Gastrocnemius medialis (tissue), 4 donors: ENCODE data around the gene PPP1R8.

Experiments used
- CTCF ChIP-seq, 5 experiments: fragments of 450-650 bp in 3 of 5; fragments of 200-600 bp in 2 of 5; sonication (generic) in 2 of 5; IDR thresholded peaks in 4 of 5; conservative IDR thresholded peaks in 1 of 5; 1 replicate in 4 of 5; 2 replicates in 1 of 5; pipeline ENCODE4 v1.5.1; 2016 to 2019; ENCODE audit warnings: antibody characterized with exemption in 5 of 5, mild to moderate bottlenecking in 3 of 5, moderate library complexity in 3 of 5
- POLR2A ChIP-seq, 2 donors: fragments of 450-650 bp; IDR thresholded peaks; one replicate each; pipeline ENCODE4 v1.6.1; 2017; ENCODE audit warnings: antibody characterized with exemption in 2 of 2, mild to moderate bottlenecking in 2 of 2, moderate library complexity in 2 of 2

GRCh38 chr1:27889506-27889905 lies 58.9 kb downstream of the PPP1R8 start:
- TF ChIP-seq POLR2A (IDR thresholded peaks at IDR 0.05), result no peak
- TF ChIP-seq CTCF (IDR thresholded peaks at IDR 0.05 in 4 of 5, conservative IDR thresholded peaks at IDR 0.05 in 1 of 5), result no peak
